RWPE2 (cell line): ENCODE measurements around the gene XPNPEP2.

Experiments used
- ATAC-seq: fragments of 200-7000 bp; cut with Tn5 transposase; 3 replicates; pipeline ENCODE4 v1.9.1; 2021; ENCODE audit warnings: low read depth
- DNase-seq: peaks from one replicate; pipeline ENCODE4 v3.0.0-alpha.2; 2020; ENCODE audit warnings: low spot score
- H3K27ac ChIP-seq: fragments of 450-650 bp; 2 replicates; pipeline ENCODE4 v1.5.1; 2017; ENCODE audit warnings: mild to moderate bottlenecking; ENCODE audit not compliant: poor library complexity, severe bottlenecking
- H3K27me3 ChIP-seq: fragments of 250-450 bp; sonication (Bioruptor Pico); 2 replicates; pipeline ENCODE4 v1.5.1; 2021; ENCODE audit warnings: mild to moderate bottlenecking, moderate library complexity; ENCODE audit not compliant: insufficient read depth, poor library complexity, severe bottlenecking
- H3K36me3 ChIP-seq: fragments of 250-450 bp; sonication (Bioruptor Pico); 2 replicates; pipeline ENCODE4 v1.5.1; 2020; ENCODE audit warnings: low read depth, mild to moderate bottlenecking, moderate library complexity
- H3K4me1 ChIP-seq: fragments of 250-450 bp; sonication (Bioruptor Pico); 2 replicates; pipeline ENCODE4 v1.5.1; 2021; ENCODE audit warnings: mild to moderate bottlenecking, moderate library complexity; ENCODE audit not compliant: insufficient read depth, poor library complexity, severe bottlenecking
- H3K4me3 ChIP-seq: fragments of 250-450 bp; sonication (Bioruptor Pico); 2 replicates; pipeline ENCODE4 v1.5.1; 2021; ENCODE audit warnings: mild to moderate bottlenecking, moderate library complexity; ENCODE audit not compliant: severe bottlenecking
- H3K9me3 ChIP-seq: fragments of 250-450 bp; sonication (Bioruptor Pico); 2 replicates; pipeline ENCODE4 v1.5.1; 2021; ENCODE audit warnings: mild to moderate bottlenecking, moderate library complexity; ENCODE audit not compliant: severe bottlenecking
- CTCF ChIP-seq: fragments of 450-650 bp; IDR thresholded peaks from one replicate; pipeline ENCODE4 v1.5.1; 2017; ENCODE audit warnings: mild to moderate bottlenecking, moderate library complexity; ENCODE audit not compliant: poor library complexity, severe bottlenecking

XPNPEP2 gene

GRCh38 chrX:129768586-129769466 lies 30.0 kb downstream of the XPNPEP2 start:
- no peaks in the 10 kb centered on the region for H3K9me3 ChIP-seq
- H3K27me3 ChIP-seq, result no peaks in the 10 kb centered on the region
- TF ChIP-seq CTCF, result no peak
- H3K36me3 ChIP-seq, result no peaks in the 10 kb centered on the region
- H3K27ac ChIP-seq, result no peak overlapping the region
- no peaks in the 10 kb centered on the region for H3K4me1 ChIP-seq
- ATAC-seq (no peak), DNase-seq (no peak)
- no peak overlapping the region for H3K4me3 ChIP-seq

GRCh38 chrX:129769467-129770154 lies 30.8 kb downstream of the XPNPEP2 start:
- H3K27ac ChIP-seq, result no peak overlapping the region
- H3K36me3 ChIP-seq, result no peaks in the 10 kb centered on the region
- ATAC-seq (no peak), DNase-seq (no peak)
- H3K27me3 ChIP-seq, result no peaks in the 10 kb centered on the region
- H3K9me3 ChIP-seq, result no peaks in the 10 kb centered on the region
- no peak for TF ChIP-seq CTCF
- H3K4me1 ChIP-seq, result no peaks in the 10 kb centered on the region
- H3K4me3 ChIP-seq, result no peak overlapping the region

GRCh38 chrX:129771266-129771995 lies 32.7 kb downstream of the XPNPEP2 start:
- no peak for TF ChIP-seq CTCF
- no peaks in the 10 kb centered on the region for H3K4me1 ChIP-seq
- DNase-seq, result no peak
- no peaks in the 10 kb centered on the region for H3K27me3 ChIP-seq
- ATAC-seq, result no peak
- H3K9me3 ChIP-seq, result no peaks in the 10 kb centered on the region
- H3K27ac ChIP-seq, result no peak overlapping the region
- H3K36me3 ChIP-seq, result no peaks in the 10 kb centered on the region
- H3K4me3 ChIP-seq, result no peak overlapping the region

- H3K27ac ChIP-seq, result no peak overlapping the region
- TF ChIP-seq CTCF, result no peak
- no peaks in the 10 kb centered on the region for H3K27me3 ChIP-seq
- H3K9me3 ChIP-seq, result no peaks in the 10 kb centered on the region
- H3K36me3 ChIP-seq, result no peaks in the 10 kb centered on the region
- no peak overlapping the region for H3K4me3 ChIP-seq
- no peak for DNase-seq
- H3K4me1 ChIP-seq, result no peaks in the 10 kb centered on the region
- no peak for ATAC-seq
Observed at GRCh38 chrX:129772796-129773431, 34.1 kb downstream of the XPNPEP2 start.
